Measurements from ENCODE around the gene KRTAP1-4. TPM values are rescaled to one million over a fixed set of nuclear protein-coding genes. Genes with fewer than 3 reads are reported as not detected.

Gene KRTAP1-4
- total RNA-seq, 1 experiment from 2014 or later = not detected

DNA sequence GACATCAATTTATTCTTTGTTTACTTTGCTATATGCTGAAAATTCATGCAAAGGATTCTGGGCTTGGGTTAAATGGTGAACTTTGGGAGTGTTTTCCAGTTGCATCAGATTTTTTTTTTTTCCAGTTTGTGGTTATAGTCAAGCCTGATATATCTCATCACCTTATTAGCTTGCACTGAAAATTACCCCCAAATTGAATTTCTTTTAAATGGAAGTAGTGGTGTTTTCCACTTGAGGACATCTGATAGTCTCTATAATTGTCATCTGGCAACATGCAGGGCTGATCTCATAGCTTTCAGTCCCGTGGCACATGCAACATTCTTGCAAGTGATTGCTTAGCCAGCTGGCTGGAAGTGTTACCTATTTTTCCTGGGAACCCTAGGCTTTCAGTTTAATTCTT, 16.4 kb downstream of the KRTAP1-4 start:
- Histone ChIP-seq H3K27me3 (replicated peaks; ENCODE audit: control insufficient read depth, insufficient read depth, low read length) (no peaks in the 10 kb centered on the region), H3K4me3 (ENCODE audit: low read depth, low read length) (no peak overlapping the region), H3K9me3 (peaks cover 6% of the 10 kb centered on the region; the same call in 1 of the 2 replicates), H3K4me1 (peaks cover 57% of the 10 kb centered on the region), H3K36me3 (ENCODE audit: control insufficient read depth, insufficient read depth, low read length) (no peaks in the 10 kb centered on the region)
- BruUV-seq (replicated peaks) = no TSS peak
- intact Hi-C loops (cut with micrococcal nuclease; ENCODE audit: unreplicated experiment) = no loop called here
- ChIA-PET CTCF (no interaction called here), POLR2A (no interaction called here)
- peaks cover 10% of the 10 kb centered on the region for H3K36me3 Mint-ChIP-seq (ENCODE audit: insufficient read depth, unreplicated experiment)
- TF ChIP-seq, protein P1, sequence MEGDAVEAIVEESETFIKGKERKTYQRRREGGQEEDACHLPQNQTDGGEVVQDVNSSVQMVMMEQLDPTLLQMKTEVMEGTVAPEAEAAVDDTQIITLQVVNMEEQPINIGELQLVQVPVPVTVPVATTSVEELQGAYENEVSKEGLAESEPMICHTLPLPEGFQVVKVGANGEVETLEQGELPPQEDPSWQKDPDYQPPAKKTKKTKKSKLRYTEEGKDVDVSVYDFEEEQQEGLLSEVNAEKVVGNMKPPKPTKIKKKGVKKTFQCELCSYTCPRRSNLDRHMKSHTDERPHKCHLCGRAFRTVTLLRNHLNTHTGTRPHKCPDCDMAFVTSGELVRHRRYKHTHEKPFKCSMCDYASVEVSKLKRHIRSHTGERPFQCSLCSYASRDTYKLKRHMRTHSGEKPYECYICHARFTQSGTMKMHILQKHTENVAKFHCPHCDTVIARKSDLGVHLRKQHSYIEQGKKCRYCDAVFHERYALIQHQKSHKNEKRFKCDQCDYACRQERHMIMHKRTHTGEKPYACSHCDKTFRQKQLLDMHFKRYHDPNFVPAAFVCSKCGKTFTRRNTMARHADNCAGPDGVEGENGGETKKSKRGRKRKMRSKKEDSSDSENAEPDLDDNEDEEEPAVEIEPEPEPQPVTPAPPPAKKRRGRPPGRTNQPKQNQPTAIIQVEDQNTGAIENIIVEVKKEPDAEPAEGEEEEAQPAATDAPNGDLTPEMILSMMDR (IDR thresholded peaks at IDR 0.05; ENCODE audit: insufficient read depth in 1 of 2, low read depth in 1 of 2, low read length in 1 of 2, severe bottlenecking in 1 of 2, unreplicated experiment in 1 of 2) = no peak
- no peaks in the 10 kb centered on the region for H3K27me3 Mint-ChIP-seq (ENCODE audit: insufficient read depth, unreplicated experiment)
- H3K4me3 Mint-ChIP-seq (ENCODE audit: unreplicated experiment) = no peak overlapping the region
- peaks cover 50% of the 10 kb centered on the region for H3K4me1 Mint-ChIP-seq (ENCODE audit: low read depth, unreplicated experiment)
- no peak for DNase-seq
- peaks cover 37% of the 10 kb centered on the region for H3K9me3 Mint-ChIP-seq (ENCODE audit: unreplicated experiment)
- no peak overlapping the region for H3K27ac Mint-ChIP-seq (ENCODE audit: unreplicated experiment)

DNA sequence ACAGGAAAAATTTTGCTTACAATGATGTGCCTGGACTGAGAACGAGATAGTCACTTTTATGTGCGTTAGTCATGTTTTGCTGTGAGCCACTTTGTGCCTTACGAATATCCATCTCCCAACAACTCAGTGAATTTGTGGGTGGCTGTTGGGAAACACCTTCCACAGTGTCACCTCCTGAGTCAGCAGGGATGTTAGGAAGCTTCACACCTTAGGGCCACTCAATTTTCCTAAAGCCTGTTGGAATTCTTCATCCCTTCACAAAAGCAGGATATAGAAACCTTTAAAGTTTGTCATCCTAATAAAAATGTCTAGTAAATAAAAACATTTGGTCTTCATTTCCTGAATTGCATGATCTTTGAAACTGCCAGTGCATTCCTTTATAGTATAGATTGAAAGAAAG, 16.8 kb downstream of the KRTAP1-4 start:
- no peak for DNase-seq
- intact Hi-C loops (cut with micrococcal nuclease; ENCODE audit: unreplicated experiment) = no loop called here
- H3K4me3 Mint-ChIP-seq (ENCODE audit: unreplicated experiment) = no peak overlapping the region
- TF ChIP-seq, protein P1 (IDR thresholded peaks at IDR 0.05; ENCODE audit: insufficient read depth in 1 of 2, low read depth in 1 of 2, low read length in 1 of 2, severe bottlenecking in 1 of 2, unreplicated experiment in 1 of 2) = no peak
- H3K27me3 ChIP-seq (replicated peaks; ENCODE audit: control insufficient read depth, insufficient read depth, low read length) = no peaks in the 10 kb centered on the region
- no peak overlapping the region for H3K4me3 ChIP-seq (ENCODE audit: low read depth, low read length)
- CTCF ChIA-PET = no interaction called here
- H3K36me3 ChIP-seq (ENCODE audit: control insufficient read depth, insufficient read depth, low read length) = no peaks in the 10 kb centered on the region
- no TSS peak for BruUV-seq (replicated peaks)
- POLR2A ChIA-PET = no interaction called here
- peaks cover 37% of the 10 kb centered on the region for H3K9me3 Mint-ChIP-seq (ENCODE audit: unreplicated experiment)
- peaks cover 14% of the 10 kb centered on the region for H3K36me3 Mint-ChIP-seq (ENCODE audit: insufficient read depth, unreplicated experiment)
- peaks cover 6% of the 10 kb centered on the region; the same call in 1 of the 2 replicates for H3K9me3 ChIP-seq
- no peaks in the 10 kb centered on the region for H3K27me3 Mint-ChIP-seq (ENCODE audit: insufficient read depth, unreplicated experiment)
- H3K27ac Mint-ChIP-seq (ENCODE audit: unreplicated experiment) = peak overlapping the region; percentile 69
- H3K4me1 Mint-ChIP-seq (ENCODE audit: low read depth, unreplicated experiment) = peaks cover 52% of the 10 kb centered on the region
- H3K4me1 ChIP-seq = peaks cover 58% of the 10 kb centered on the region

DNA sequence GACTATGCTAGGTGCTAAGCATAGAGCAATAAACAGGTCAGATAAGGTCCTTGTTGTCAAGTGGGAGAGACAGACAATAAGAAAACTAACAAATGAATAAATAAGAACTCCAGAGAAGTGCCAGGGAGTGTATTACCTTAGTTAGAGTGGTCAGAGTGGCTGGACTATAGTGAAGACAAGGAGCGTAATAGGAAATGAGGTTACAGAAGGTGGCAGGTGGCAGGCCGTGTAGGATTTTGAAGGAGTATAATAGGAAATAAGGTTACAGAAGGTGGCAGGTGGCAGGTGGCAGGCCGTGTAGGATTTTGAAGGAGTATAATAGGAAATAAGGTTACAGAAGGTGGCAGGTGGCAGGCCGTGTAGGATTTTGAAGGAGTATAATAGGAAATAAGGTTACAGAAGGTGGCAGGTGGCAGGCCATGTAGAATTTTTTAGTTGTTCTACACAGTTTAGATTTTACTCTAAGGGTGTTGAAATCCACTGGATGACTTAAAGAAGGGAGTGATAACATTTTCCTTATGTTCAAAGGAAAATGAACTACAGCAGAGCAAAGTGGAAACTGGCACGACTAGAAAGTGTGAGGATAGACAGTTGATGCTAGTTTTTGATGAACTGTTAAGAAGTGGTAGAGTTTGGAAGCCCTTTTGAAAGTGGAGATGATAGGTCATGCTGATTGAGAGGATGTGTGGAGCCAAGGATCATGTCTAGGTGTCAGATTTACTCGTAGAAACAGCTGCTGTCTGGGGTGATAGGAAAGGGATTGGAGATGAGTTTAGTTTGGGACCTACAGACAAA, 17.5 kb downstream of the KRTAP1-4 start:
- Histone ChIP-seq H3K4me1 (peaks cover 58% of the 10 kb centered on the region), H3K27me3 (replicated peaks; ENCODE audit: control insufficient read depth, insufficient read depth, low read length) (no peaks in the 10 kb centered on the region), H3K36me3 (ENCODE audit: control insufficient read depth, insufficient read depth, low read length) (no peaks in the 10 kb centered on the region), H3K4me3 (ENCODE audit: low read depth, low read length) (no peak overlapping the region), H3K9me3 (peaks cover 12% of the 10 kb centered on the region; the same call in 1 of the 2 replicates)
- intact Hi-C loops (cut with micrococcal nuclease; ENCODE audit: unreplicated experiment) = no loop called here
- Mint-ChIP-seq H3K27ac (ENCODE audit: unreplicated experiment) (peak overlapping the region; percentile 69), H3K36me3 (ENCODE audit: insufficient read depth, unreplicated experiment) (peaks cover 14% of the 10 kb centered on the region), H3K4me1 (ENCODE audit: low read depth, unreplicated experiment) (peaks cover 48% of the 10 kb centered on the region), H3K4me3 (ENCODE audit: unreplicated experiment) (no peak overlapping the region), H3K9me3 (ENCODE audit: unreplicated experiment) (peaks cover 37% of the 10 kb centered on the region), H3K27me3 (ENCODE audit: insufficient read depth, unreplicated experiment) (no peaks in the 10 kb centered on the region)
- no TSS peak for BruUV-seq (replicated peaks)
- TF ChIP-seq, protein P1 (IDR thresholded peaks at IDR 0.05; ENCODE audit: insufficient read depth in 1 of 2, low read depth in 1 of 2, low read length in 1 of 2, severe bottlenecking in 1 of 2, unreplicated experiment in 1 of 2) = no peak
- CTCF ChIA-PET = no interaction called here
- POLR2A ChIA-PET = no interaction called here
- no peak for DNase-seq

All from Caco-2 (cell line).